NCI-H526 (cell line): ENCODE data around the gene MRPL9.

ENCODE experiments used
- DNase-seq, 2 experiments: peaks; one replicate each; lab custom pipeline; 2025; lab: John Stamatoyannopoulos, UW

Gene MRPL9

DNA sequence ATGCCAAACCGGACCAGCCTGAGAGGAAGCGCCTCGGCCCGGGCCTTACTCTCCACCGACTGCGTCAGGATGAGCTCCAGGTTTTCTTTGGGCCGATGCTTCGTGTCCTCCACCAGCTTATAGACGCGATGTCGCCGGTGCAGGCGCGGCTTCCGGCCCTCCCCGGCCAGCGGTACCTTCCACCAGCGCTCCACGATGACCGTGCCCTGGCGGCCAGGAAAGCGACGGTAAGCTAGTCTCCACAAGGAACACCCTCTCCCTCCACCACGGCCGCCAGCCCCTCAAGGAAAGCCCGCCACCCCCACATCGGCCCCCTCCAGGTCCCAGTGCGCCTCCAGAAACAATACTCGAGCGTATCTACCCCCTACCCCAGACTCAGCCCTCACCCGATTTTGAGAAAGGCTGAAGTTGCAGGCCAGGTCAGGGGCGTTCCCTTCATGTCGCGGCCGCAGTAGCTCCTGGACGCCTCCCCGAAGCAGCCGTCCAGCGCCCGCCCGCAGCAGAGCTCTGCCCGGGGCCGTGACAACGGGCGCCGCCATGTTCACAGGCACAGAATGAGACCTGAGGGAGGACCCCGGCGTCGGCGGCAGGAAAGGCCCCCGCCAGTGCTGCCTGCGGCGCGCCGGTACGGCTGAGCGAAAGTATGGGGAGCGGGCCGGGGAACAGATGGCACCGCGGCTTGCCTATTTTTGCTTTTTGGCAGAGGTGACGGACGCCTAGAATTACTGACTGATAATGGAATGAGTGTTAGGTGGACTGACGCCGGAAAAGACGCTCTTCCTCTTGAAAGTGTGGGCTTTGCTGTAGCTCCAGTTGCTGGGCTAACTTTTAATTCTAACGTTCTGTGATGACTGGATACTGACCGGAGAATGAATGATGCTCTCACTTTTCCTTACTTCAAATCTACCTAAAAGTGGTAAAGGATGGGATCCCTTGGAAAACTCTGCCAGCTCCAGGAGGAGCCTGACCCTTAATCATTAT is at the start of gene MRPL9:
Gene MRPL9, minus strand, starts transcription at position 556 of the 981 bp plus-strand sequence. Its CDS starts 17 bp downstream, at position 539.
- DNase-seq, result peak; percentile 84 to 99

DNA sequence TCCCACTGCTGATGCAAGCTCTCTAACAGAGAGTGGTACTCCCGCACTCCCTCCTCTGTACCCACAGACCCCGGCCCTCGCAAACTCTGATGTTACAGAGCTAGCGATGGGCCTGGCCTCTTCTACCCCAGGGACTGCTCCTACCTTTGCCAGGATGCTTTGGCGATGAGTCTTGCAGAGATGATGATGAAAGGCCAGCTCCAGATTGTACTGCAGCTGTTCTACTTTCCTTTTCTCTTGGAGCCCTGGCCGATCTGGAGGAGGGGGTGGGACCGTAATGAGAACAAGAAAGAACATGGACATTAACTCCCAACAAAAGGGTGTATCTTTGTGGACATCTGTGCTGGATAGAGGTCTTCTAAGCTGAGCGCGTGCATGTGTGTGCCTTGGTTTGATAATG is 47.9 kb upstream of the MRPL9 start:
- no peak for DNase-seq

DNA sequence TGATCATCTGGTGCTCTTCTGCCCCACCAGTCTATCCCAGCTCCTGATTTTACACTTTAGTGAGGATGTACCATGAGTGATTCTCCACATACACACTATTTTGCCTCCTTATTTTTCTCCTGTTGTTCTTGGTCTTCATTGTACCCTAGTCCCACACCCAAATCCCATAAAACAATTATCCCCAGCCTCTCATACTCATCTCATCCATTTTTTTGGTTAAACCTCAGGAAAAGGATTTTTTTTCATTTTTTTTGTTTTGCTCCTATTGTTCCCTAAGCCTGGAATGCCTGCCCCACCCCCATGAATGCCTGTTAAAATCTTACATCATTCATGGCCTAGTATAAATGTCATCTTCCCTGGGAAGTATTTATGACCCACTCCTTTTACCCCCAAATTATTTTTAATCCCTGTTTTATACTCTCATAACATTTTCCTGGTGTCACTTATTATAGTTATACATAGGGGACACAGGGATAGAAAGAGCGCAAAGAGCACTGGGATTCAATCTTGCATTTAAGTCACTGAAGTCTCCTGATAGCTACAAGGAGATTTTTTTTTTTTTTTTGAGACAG is 46.8 kb upstream of the MRPL9 start:
- DNase-seq, result no peak

DNA sequence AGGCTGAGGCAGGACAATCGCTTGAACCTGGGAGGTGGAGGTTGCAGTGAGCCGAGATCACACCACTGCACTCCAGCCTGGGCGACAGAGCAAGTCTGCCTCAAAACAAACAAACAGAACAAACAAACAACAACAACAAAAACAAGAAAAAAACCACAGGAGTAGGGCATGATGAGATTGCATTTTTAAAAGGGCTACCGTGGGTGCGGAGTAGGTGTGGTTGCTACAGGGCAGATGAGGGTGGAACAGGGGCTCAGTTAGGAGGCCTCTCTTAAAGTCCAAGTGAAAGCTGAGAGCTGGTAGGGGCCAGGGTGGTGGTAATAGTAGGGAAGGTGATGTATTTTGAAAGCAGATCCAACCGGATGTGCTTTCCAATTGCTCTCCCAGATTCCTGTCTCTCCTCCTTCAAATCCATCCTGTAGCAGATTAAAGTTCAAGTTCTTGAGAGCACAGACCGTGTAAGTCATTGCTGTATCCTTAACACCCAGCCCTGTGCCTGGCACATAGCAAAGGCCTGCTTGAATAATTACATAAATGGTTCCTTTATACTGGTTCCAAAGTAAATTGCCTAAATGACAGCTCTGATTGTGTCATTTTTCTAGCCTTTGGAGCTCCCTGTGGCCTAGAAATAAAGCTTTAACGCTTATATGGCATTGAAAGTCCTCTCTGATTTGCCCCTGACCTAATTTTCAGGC is 46.1 kb upstream of the MRPL9 start:
- DNase-seq, result no peak

GRCh38 chr1:151807766-151808165 is 44.5 kb upstream of the MRPL9 start:
- DNase-seq, result no peak

GRCh38 chr1:151807131-151807530 is 43.8 kb upstream of the MRPL9 start:
- no peak for DNase-seq

GRCh38 chr1:151806170-151806569 is 42.9 kb upstream of the MRPL9 start:
- no peak for DNase-seq

- no peak for DNase-seq
Measured at GRCh38 chr1:151805066-151805820, 41.9 kb upstream of the MRPL9 start, which contains the start of gene LINGO4. Gene LINGO4 (minus strand): TSS chr1:151805419. CDS start chr1:151802704, 2,715 bp downstream.

- DNase-seq, result no peak
Measured at GRCh38 chr1:151803915-151804314, 40.6 kb upstream of the MRPL9 start.

GRCh38 chr1:151803164-151803563 is 39.9 kb upstream of the MRPL9 start:
- DNase-seq, result no peak

- no peak for DNase-seq
Measured at GRCh38 chr1:151802372-151802771, 39.1 kb upstream of the MRPL9 start.

DNA sequence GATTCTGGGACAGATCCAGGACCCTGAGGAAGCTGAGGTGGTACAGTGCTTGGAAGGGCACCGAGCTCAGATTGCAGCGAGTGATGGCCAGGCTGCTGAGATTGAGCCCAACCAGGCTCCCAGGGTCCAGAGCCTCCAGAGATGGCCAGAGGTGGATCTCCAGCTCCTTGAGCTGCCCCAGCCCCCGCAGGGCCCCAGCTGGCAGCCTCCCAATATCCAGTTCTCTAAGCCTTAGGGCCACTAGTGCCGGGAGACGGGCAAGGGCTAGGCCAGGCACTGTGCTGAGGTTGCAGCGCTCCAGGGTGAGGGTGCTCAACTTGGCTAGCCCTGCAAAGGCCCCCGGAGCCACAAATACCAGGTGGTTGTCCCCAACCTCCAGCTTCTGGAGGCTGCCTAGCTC is 38.5 kb upstream of the MRPL9 start:
- no peak for DNase-seq

DNA sequence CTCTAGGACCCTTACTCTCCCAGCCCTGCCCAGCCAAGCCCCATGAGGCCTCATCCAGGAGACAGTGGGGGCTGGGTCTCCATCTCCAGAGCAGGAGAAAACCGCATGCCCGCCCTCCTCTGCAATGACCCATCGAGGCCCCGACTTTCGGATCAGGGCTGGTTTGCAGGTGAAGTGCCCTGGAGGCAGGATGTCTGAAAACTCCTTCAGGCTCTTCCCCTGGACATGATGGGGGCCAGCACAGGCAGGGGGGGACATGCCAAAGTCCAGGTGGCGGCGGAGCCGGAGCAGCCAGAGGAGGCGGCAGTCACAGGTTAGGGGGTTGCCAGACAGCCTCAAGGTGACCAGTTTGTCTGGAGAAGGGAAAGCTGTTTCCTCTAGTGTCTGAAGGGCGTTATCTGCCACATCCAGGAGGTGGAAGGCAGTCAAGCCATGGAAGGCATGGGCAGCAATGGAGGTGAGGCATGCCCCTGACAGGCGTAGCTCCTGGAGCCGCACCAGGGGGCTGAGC is 38.1 kb upstream of the MRPL9 start:
- no peak for DNase-seq

- DNase-seq, result no peak
Measured at GRCh38 chr1:151800830-151801229, 37.5 kb upstream of the MRPL9 start.

- no peak for DNase-seq
Measured at GRCh38 chr1:151799179-151800022, 36.1 kb upstream of the MRPL9 start.

DNA sequence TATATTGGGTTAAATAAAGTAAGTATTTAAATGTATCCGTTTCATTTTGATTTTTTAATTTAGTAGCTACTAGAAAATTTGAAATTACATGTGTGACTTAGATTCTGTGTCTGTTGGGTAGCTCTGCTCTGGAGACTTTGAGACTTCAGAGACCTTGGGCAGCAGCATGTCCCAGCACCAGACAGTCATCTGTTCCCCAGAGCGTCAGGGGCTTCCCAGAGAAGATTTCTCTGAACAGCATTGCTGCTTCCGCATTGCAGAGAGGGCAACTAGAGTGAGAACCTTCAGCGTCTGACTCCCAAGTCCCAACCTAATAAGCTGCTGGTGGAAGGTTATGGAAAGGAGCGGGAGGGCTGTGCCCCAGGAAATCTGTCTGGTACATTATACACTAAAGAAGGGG is 35.3 kb upstream of the MRPL9 start:
- DNase-seq, result no peak

DNA sequence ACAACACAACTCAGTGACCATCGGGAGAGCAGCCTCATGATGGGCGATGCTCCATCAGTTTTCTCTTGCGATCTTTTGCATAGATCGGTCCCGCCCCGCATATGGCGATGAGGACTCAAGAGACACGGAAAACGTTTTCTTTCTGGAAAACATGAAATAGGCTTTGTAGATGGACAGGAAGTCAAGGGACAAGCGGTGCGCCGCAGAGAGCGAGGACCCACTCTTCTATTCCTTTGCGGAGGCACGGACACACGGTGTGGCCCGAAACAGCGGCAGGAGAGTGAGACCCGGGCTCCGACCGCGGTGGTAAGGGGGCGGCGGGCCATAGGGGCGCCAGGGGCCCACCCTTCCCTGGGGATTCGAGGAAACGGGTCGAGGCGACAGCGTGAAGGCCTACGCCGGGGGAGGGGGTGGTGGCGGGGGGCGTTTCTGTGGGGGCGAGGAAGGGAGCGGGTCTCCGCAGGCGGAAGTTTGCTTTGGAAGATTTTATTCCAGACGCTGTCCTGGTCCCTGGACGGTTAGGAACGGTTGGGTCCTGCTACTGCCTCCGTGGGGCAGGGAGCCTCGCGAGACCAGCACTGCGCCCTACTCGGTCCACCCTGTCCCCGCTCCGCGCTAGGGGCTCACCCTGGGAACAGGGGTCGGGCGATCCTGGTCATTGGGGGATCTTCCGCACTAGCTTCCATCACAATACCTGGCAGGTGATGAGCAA is 27.8 kb upstream of the MRPL9 start:
- DNase-seq, result peak; percentile 60 to 90

DNA sequence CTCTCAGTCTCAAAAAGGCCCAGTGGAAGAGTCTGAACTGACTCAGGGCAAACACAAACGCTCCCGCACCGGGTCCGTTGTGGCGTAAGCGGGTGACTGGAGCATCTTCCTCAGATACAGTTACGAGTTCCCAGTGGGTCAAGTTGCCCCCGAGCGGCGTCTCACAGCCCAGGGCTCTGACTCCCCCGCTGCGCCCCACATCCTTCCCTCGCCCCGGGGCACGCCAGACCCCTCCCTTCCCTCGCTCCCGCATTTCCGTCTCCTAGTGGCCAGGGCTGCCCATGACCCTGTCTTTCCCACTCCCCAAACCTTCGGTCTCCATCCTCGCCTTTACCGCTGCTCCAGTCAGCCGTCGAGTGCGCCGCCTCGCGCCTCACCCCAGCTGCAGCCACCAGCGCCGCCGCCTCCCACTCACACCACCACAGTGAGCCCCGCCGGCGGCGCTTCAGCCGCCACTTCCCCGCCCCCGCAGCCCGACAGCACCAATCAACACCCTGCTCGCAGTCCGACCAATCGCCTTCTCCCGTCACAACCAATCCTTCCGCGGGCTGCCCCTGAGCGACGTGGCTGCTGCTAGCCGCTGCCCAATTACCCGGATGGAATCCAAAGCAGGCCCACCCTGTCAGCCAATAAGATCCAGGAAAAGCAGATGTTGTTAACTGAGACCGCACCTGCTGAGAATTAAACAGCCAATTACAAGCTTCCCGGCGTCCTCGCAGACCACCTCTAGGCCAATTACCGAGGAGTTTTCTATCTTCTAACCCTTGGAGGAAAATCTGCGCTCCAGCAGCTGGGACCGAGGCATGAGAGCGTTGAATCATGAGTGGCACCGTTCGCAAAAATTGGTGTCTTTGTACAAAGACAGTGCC is 27.0 kb upstream of the MRPL9 start, which contains the start of gene TDRKH:
Gene TDRKH, minus strand, starts transcription at position 430 of the 869 bp plus-strand sequence. CDS start 7,478 bp downstream, outside the sequence.
- peak; percentile 100 for DNase-seq

DNA sequence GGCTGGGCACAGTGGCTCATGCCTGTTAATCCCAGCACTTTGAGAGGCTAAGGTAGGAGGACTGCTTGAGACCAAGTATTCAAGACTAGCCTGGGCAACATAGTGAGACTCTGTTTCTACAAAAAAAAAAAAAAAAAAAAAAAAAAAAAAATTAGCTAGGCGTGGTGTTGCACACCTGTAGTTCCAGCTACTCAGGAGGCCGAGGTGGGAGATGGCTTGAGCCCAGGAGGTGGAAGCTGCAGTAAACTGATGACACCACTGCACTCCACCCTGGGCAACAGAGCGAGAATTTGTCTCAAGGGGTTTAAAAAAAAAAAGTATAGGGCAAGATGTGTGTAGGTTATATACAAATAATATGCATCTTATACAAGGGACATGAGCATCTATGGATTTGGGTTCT is 24.4 kb upstream of the MRPL9 start:
- DNase-seq, result no peak
